GM23248 (cell line): ENCODE data around the gene FAM216B. TPM values are rescaled to one million over a fixed set of nuclear protein-coding genes. Genes with fewer than 3 reads are reported as not detected.
A peak's percentile ranks its signal among the peaks of the same experiment; 100 is the strongest.

ENCODE experiments used
- DNase-seq: peaks from one replicate; pipeline ENCODE4 v3.0.0-alpha.2; 2015
- H2AFZ ChIP-seq: fragments of 200-600 bp; sonication (generic); 2 replicates; pipeline ENCODE4 v1.6.1; 2016; ENCODE audit warnings: antibody characterized with exemption
- H3F3A ChIP-seq: fragments of 200-600 bp; sonication (generic); 2 replicates; pipeline ENCODE4 v1.6.1; 2016; ENCODE audit warnings: mild to moderate bottlenecking, antibody characterized with exemption, mixed run types; ENCODE audit not compliant: insufficient read depth
- H3K27ac ChIP-seq: fragments of 200-600 bp; sonication (generic); 2 replicates; pipeline ENCODE4 v1.5.1; 2016; ENCODE audit warnings: mild to moderate bottlenecking
- H3K27me3 ChIP-seq: fragments of 200-600 bp; sonication (generic); replicated peaks from 2 replicates; pipeline ENCODE4 v1.6.1; 2016; ENCODE audit warnings: mild to moderate bottlenecking; ENCODE audit not compliant: insufficient read depth
- H3K36me3 ChIP-seq: fragments of 200-600 bp; sonication (generic); 2 replicates; pipeline ENCODE4 v1.6.1; 2016; ENCODE audit warnings: low read depth, mild to moderate bottlenecking
- H3K4me1 ChIP-seq: fragments of 200-600 bp; sonication (generic); 2 replicates; pipeline ENCODE4 v1.6.1; 2016; ENCODE audit warnings: mild to moderate bottlenecking; ENCODE audit not compliant: insufficient read depth
- H3K4me2 ChIP-seq: fragments of 200-600 bp; sonication (generic); one replicate; pipeline ENCODE4 v1.6.1; 2016; ENCODE audit warnings: mild to moderate bottlenecking; ENCODE audit not compliant: unreplicated experiment
- H3K4me3 ChIP-seq: fragments of 200-600 bp; sonication (generic); 2 replicates; pipeline ENCODE4 v1.5.1; 2016; ENCODE audit warnings: mild to moderate bottlenecking
- H3K79me2 ChIP-seq: fragments of 200-600 bp; sonication (generic); 2 replicates; pipeline ENCODE4 v1.6.1; 2016; ENCODE audit warnings: mild to moderate bottlenecking; ENCODE audit not compliant: insufficient read depth
- H3K9ac ChIP-seq: fragments of 200-600 bp; sonication (generic); 2 replicates; pipeline ENCODE4 v1.6.1; 2016; ENCODE audit warnings: mild to moderate bottlenecking
- H3K9me2 ChIP-seq: fragments of 200-600 bp; sonication (generic); 2 replicates; pipeline ENCODE4 v1.6.1; 2016; ENCODE audit warnings: mixed run types, mild to moderate bottlenecking, moderate library complexity; ENCODE audit not compliant: insufficient read depth
- H3K9me3 ChIP-seq: fragments of 200-600 bp; sonication (generic); one replicate; pipeline ENCODE4 v1.6.1; 2017; ENCODE audit warnings: low read depth
- H4K20me1 ChIP-seq: fragments of 200-600 bp; sonication (generic); 2 replicates; pipeline ENCODE4 v1.6.0; 2016; ENCODE audit not compliant: insufficient read depth
- EZH2 ChIP-seq: fragments of 200-600 bp; sonication (generic); IDR thresholded peaks from 2 replicates; pipeline ENCODE4 v1.6.1; 2018; ENCODE audit warnings: antibody characterized with exemption, mild to moderate bottlenecking; ENCODE audit not compliant: insufficient read depth, poor library complexity, severe bottlenecking
- EZH2phosphoT487 ChIP-seq: fragments of 200-600 bp; sonication (generic); IDR thresholded peaks from 2 replicates; pipeline ENCODE4 v1.6.1; 2018; ENCODE audit warnings: antibody characterized with exemption, moderate library complexity, mild to moderate bottlenecking, low read depth; ENCODE audit not compliant: insufficient read depth
- WGBS, 2 experiments: methylation state at CpG; one replicate each; pipeline ENCODE4 v1.1.6; 2015 to 2017; ENCODE audit warnings: low lambda C conversion rate in 2 of 2, low coverage in 1 of 2; ENCODE audit errors: missing lambda C conversion rate in 2 of 2; 5-methylcytosine and 5-hydroxymethylcytosine counted together
- in situ Hi-C: fragments of 300-500 bp; cut with MboI; formaldehyde crosslinking; loops from 2 replicates; pipeline ENCODE4 v1.15.0; 2020
- polyA plus RNA-seq: library from polyadenylated mRNA; unstranded; fragments of >200 nt; fragmentation: Nextera tagmentation; extraction: Ambion mirVana; gene quantifications from 2 replicates; pipeline ENCODE4 v1.2.1, GENCODE V29; 2016
- total RNA-seq: library from RNA; depleted of rRNA; stranded (reverse); fragments of >200 nt; shearing (Covaris generic); gene quantifications from 2 replicates; pipeline ENCODE4 v1.2.3, GENCODE V29; 2014

Gene FAM216B
- total and polyA plus RNA-seq, 2 experiments from 2014 or later, result not detected

- Histone ChIP-seq H3F3A (peaks cover 9% of the 10 kb centered on the region; the same call in 1 of the 2 replicates), H3K36me3 (no peaks in the 10 kb centered on the region), H3K27me3 (no peaks in the 10 kb centered on the region), H3K4me2 (no peak overlapping the region), H2AFZ (peak overlapping the region; percentile 27), H3K79me2 (no peaks in the 10 kb centered on the region), H3K9me2 (no peaks in the 10 kb centered on the region), H3K4me1 (peaks cover 15% of the 10 kb centered on the region; the same call in 1 of the 2 replicates), H3K27ac (no peak overlapping the region), H3K4me3 (no peak overlapping the region), H3K9me3 (no peaks in the 10 kb centered on the region), H3K9ac (no peak overlapping the region), H4K20me1 (no peaks in the 10 kb centered on the region)
- in situ Hi-C loops, result no loop called here
- no peak for TF ChIP-seq EZH2
- WGBS, 2 experiments, result 57 to 59% methylated on average over 2 of the region's 2 CpGs
- peak; percentile 53 for DNase-seq
Measured at GRCh38 chr13:42803563-42804204, 22.3 kb downstream of the FAM216B start.

GRCh38 chr13:42804244-42804874 is 23.0 kb downstream of the FAM216B start:
- Histone ChIP-seq H3K4me3 (no peak overlapping the region), H3K9me3 (no peaks in the 10 kb centered on the region), H3K9me2 (no peaks in the 10 kb centered on the region), H3K4me1 (peaks cover 15% of the 10 kb centered on the region; the same call in 1 of the 2 replicates), H4K20me1 (no peaks in the 10 kb centered on the region), H3K9ac (no peak overlapping the region), H3K36me3 (no peaks in the 10 kb centered on the region), H3F3A (peaks cover 12% of the 10 kb centered on the region; the same call in 1 of the 2 replicates), H2AFZ (peak overlapping the region; percentile 27), H3K79me2 (no peaks in the 10 kb centered on the region), H3K27ac (no peak overlapping the region), H3K27me3 (no peaks in the 10 kb centered on the region), H3K4me2 (no peak overlapping the region)
- DNase-seq, result no peak
- no peak for TF ChIP-seq EZH2phosphoT487
- no peak for TF ChIP-seq EZH2
- WGBS, 2 experiments, result 67 to 68% methylated on average over 4 of the region's 4 CpGs
- in situ Hi-C loops, result no loop called here

- no peaks in the 10 kb centered on the region for H3K36me3 ChIP-seq
- H3K79me2 ChIP-seq, result no peaks in the 10 kb centered on the region
- H3F3A ChIP-seq, result peaks cover 12% of the 10 kb centered on the region; the same call in 1 of the 2 replicates
- H3K27me3 ChIP-seq, result no peaks in the 10 kb centered on the region
- H3K9me2 ChIP-seq, result no peaks in the 10 kb centered on the region
- no peak overlapping the region for H3K27ac ChIP-seq
- peaks cover 15% of the 10 kb centered on the region; the same call in 1 of the 2 replicates for H3K4me1 ChIP-seq
- H3K4me2 ChIP-seq, result no peak overlapping the region
- DNase-seq, result no peak
- no peaks in the 10 kb centered on the region for H3K9me3 ChIP-seq
- in situ Hi-C loops, result no loop called here
- H2AFZ ChIP-seq, result no peak overlapping the region
- TF ChIP-seq EZH2phosphoT487 (no peak), EZH2 (no peak)
- H3K4me3 ChIP-seq, result no peak overlapping the region
- 42 to 55% methylated on average over 2 of the region's 2 CpGs for WGBS, 2 experiments
- H3K9ac ChIP-seq, result no peak overlapping the region
- no peaks in the 10 kb centered on the region for H4K20me1 ChIP-seq
Measured at GRCh38 chr13:42807241-42807640, 25.9 kb downstream of the FAM216B start.

- no peak for TF ChIP-seq EZH2
- Histone ChIP-seq H3K4me1 (peaks cover 15% of the 10 kb centered on the region; the same call in 1 of the 2 replicates), H3K9ac (no peak overlapping the region), H3K9me2 (no peaks in the 10 kb centered on the region), H3K9me3 (no peaks in the 10 kb centered on the region), H3K4me3 (no peak overlapping the region), H3K36me3 (no peaks in the 10 kb centered on the region), H3K27me3 (no peaks in the 10 kb centered on the region), H4K20me1 (no peaks in the 10 kb centered on the region), H3K4me2 (peak overlapping the region; percentile 6), H3F3A (peaks cover 12% of the 10 kb centered on the region; the same call in 1 of the 2 replicates), H2AFZ (no peak overlapping the region), H3K27ac (no peak overlapping the region), H3K79me2 (no peaks in the 10 kb centered on the region)
- 29 to 41% methylated on average over 4 of the region's 4 CpGs for WGBS, 2 experiments
- in situ Hi-C loops, result no loop called here
- DNase-seq, result peak; percentile 82
Measured at GRCh38 chr13:42807866-42808265, 26.5 kb downstream of the FAM216B start.
